Epidermal melanocyte (primary cell): ENCODE data around the gene NEU4.
"Not testable (repeated sequence)": the region's sequence is repeated elsewhere in the genome, so short reads cannot be mapped to it uniquely, and the experiment has no call there.

Source experiments
- DNase-seq: peaks from one replicate; pipeline ENCODE4 v3.0.0; 2011; ENCODE audit warnings: low spot score; ENCODE audit not compliant: insufficient read length

Gene NEU4

GRCh38 chr2:241812730-241813643 lies 4.0 kb downstream of the NEU4 start:
- DNase-seq, result peak; percentile 15

- DNase-seq, result no peak
These were observed 4.8 kb downstream of the NEU4 start for GRCh38 chr2:241813644-241814392.

- peak; percentile 9 for DNase-seq
These were observed 5.3 kb downstream of the NEU4 start for GRCh38 chr2:241814393-241814642.

GRCh38 chr2:241814643-241815476 lies 5.9 kb downstream of the NEU4 start:
- DNase-seq, result peak; percentile 13

GRCh38 chr2:241815477-241816430 lies 6.8 kb downstream of the NEU4 start:
- peak; percentile 7 for DNase-seq

DNA sequence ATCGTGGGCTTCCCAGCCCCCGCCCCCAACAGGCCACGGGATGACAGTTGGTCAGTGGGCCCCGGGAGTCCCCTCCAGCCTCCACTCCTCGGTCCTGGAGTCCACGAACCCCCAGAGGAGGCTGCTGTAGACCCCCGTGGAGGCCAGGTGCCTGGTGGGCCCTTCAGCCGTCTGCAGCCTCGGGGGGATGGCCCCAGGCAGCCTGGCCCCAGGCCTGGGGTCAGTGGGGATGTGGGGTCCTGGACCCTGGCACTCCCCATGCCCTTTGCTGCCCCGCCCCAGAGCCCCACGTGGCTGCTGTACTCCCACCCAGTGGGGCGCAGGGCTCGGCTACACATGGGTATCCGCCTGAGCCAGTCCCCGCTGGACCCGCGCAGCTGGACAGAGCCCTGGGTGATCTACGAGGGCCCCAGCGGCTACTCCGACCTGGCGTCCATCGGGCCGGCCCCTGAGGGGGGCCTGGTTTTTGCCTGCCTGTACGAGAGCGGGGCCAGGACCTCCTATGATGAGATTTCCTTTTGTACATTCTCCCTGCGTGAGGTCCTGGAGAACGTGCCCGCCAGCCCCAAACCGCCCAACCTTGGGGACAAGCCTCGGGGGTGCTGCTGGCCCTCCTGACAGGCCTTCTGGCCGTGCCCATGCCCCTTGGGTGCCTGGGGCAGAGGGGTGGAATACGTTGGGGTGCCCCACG lies 7.6 kb downstream of the NEU4 start:
- DNase-seq, result no peak

GRCh38 chr2:241817126-241817820 lies 8.3 kb downstream of the NEU4 start:
- DNase-seq, result peak; percentile 9

GRCh38 chr2:241817821-241818215 lies 8.8 kb downstream of the NEU4 start:
- not testable (repeated sequence) for DNase-seq

- DNase-seq, result peak; percentile 6
These were observed 9.4 kb downstream of the NEU4 start for GRCh38 chr2:241818229-241818942.

- peak; percentile 5 for DNase-seq
These were observed 9.9 kb downstream of the NEU4 start for GRCh38 chr2:241818943-241819270.

GRCh38 chr2:241819947-241820624 lies 11.1 kb downstream of the NEU4 start:
- not testable (repeated sequence) for DNase-seq

GRCh38 chr2:241820625-241821384 lies 11.8 kb downstream of the NEU4 start:
- DNase-seq, result peak; percentile 4

- peak; percentile 6 for DNase-seq
These were observed 12.7 kb downstream of the NEU4 start for GRCh38 chr2:241821460-241822263.

DNA sequence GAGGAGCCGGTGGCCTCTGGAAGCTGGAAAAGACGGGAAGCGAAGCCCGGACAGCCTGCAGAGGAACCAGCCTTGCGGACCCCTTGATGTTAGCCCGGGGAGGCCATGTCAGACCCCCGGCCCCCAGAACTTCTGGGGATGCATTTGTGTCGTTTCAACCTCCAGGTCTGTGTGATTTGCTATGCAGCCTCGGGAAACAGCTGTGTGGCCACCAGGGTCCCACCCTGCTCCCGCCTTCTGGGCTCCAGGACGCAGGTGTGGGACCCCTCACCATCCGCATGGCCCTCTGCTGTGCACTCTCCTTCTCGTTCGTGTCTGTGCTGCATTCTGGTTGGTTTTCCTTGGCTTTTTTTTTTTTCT lies 13.3 kb downstream of the NEU4 start:
- DNase-seq, result no peak

DNA sequence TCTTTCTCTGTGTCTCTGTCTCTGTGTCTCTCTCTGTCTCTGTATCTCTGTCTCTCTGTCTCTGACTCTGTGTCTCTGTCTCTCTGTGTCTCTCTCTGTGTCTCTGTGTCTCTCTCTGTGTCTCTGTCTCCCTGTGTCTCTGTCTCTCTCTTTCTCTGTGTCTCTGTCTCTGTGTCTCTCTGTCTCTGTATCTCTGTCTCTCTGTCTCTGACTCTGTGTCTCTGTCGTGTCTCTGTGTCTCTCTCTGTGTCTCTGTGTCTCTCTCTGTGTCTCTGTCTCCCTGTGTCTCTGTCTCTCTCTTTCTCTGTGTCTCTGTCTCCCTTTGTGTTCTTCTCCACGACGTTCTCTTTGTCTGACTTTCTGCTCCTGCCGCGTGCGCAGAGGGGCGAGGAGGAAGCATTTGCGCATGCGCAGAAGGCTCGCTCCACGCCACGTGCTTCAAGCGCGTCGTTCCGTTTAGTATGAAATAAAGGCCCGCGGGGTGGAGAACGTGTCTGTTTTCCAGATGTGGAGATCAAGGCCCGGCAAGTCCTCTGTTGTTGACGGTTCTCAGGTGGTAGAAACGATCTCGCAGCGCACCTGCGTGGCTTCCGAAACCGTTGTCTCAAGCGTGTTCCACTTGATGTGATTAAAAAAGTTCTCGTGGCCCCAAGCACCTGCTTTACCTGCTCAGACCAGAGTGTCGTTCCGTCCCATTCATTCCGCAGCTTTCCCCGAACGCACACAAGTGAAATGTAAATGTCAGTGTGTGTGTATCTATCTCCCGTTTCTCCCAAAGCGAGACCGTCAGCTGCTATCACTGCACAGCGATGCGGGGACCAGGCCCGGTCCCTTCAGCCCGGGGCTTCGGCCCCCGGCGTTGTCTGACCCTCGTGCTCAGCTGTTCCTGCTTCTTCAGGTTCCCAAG lies 14.8 kb downstream of the NEU4 start:
- DNase-seq, result peak; percentile 5

DNA sequence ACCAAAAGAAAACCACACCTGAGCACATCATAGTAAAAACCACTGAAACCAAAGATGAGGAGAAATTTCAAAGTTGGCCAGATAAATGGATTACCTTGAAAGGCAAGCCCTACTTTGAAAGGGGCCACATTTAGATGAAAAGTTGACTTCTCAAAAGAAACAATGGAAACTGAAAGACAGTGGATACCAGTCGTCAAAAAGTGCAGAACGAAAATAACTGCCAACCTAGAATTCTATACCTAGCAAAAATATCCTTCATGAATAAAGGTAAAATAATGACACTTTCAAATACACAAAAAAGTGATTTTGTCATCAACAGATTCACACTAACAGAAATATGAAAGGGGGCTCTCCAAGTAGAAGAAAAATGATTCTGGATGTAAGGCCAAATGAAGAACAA lies 18.4 kb downstream of the NEU4 start:
- DNase-seq, result no peak
